Muscle of back (tissue), 11 donors: ENCODE results near the gene NYAP1. TPM values are rescaled to one million over a fixed set of nuclear protein-coding genes. Genes with fewer than 3 reads are reported as not detected.
A peak's percentile ranks its signal among the peaks of the same experiment; 100 is the strongest.
"Not testable (repeated sequence)": the region's sequence is repeated elsewhere in the genome, so short reads cannot be mapped to it uniquely, and the experiment has no call there.

Source experiments
- DNase-seq, 3 donors: peaks; one replicate each; pipeline versions ENCODE4 v3.0.0 to v3.0.0-alpha.2; 2013
- polyA plus RNA-seq, 10 donors: library from polyadenylated mRNA; unstranded; fragments of 120-200 nt; gene quantifications; one replicate each; pipeline ENCODE4 v1.2.1, GENCODE V29; 2013; ENCODE audit not compliant: insufficient read length in 10 of 10

NYAP1 gene
- polyA plus RNA-seq, 10 donors: 1.1 to 3.4 (median 1.7) TPM

- DNase-seq: no peak
Measured at GRCh38 chr7:100510437-100511239, 26.9 kb downstream of the NYAP1 start.

GRCh38 chr7:100513212-100513810 lies 29.6 kb downstream of the NYAP1 start:
- DNase-seq: no peak

- peak; percentile 61 to 80 (median 80) for DNase-seq
Measured at GRCh38 chr7:100515072-100515532, 31.4 kb downstream of the NYAP1 start.

GRCh38 chr7:100516135-100516812 lies 32.5 kb downstream of the NYAP1 start:
- peak; percentile 61 to 87 (median 77) for DNase-seq

GRCh38 chr7:100517305-100517704 lies 33.6 kb downstream of the NYAP1 start:
- DNase-seq: no peak

- no peak for DNase-seq
Measured at GRCh38 chr7:100519580-100519979, 35.9 kb downstream of the NYAP1 start.

GRCh38 chr7:100520138-100520537 lies 36.4 kb downstream of the NYAP1 start:
- no peak for DNase-seq

- DNase-seq: no peak
Measured at GRCh38 chr7:100521076-100521475, 37.3 kb downstream of the NYAP1 start.

- DNase-seq: not testable (repeated sequence)
Measured at GRCh38 chr7:100521909-100522593, 38.3 kb downstream of the NYAP1 start.

- not testable (repeated sequence) for DNase-seq
Measured at GRCh38 chr7:100523192-100523591, 39.5 kb downstream of the NYAP1 start.

- DNase-seq: not testable (repeated sequence)
Measured at GRCh38 chr7:100528108-100528866, 44.6 kb downstream of the NYAP1 start.

- DNase-seq: no peak
Measured at GRCh38 chr7:100532165-100533022, 48.7 kb downstream of the NYAP1 start.

- not testable (repeated sequence) for DNase-seq
Measured at GRCh38 chr7:100535982-100536381, 52.3 kb downstream of the NYAP1 start.

GRCh38 chr7:100536695-100537094 lies 53.0 kb downstream of the NYAP1 start:
- not testable (repeated sequence) for DNase-seq

- no peak for DNase-seq
Measured at GRCh38 chr7:100538348-100538653, 54.6 kb downstream of the NYAP1 start.

- peak; percentile 100 for DNase-seq
Measured at GRCh38 chr7:100538654-100539435, 55.1 kb downstream of the NYAP1 start, which contains the start of gene AGFG2. Gene AGFG2, plus strand, starts transcription at chr7:100539203. Its CDS starts 144 bp downstream, at chr7:100539347.

- no peak for DNase-seq
Measured at GRCh38 chr7:100539436-100540006, 55.8 kb downstream of the NYAP1 start.

GRCh38 chr7:100540073-100540723 lies 56.5 kb downstream of the NYAP1 start:
- DNase-seq: no peak
